ENCODE measurements around the gene VCL.

DNA sequence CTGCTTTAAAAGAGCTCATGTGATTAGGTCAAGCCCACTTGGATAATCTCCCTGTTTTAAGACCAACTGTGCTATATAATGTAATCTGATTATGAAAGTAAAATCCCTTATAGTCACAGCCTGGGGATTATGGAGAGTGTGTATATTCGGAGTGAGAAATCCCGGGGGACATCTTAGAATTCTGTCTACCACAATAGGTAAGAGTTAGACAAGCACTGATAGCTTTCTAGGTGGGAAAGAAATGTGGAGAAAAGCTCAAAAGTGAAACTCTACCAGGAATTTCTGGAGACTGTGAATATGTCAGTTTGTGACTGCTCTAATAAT lies 2.9 kb upstream of the VCL start:
- no peak for TF ChIP-seq POLR2AphosphoS5 (IDR thresholded peaks at IDR 0.05; ENCODE audit: low read depth, low read length)
- TF ChIP-seq, protein P1, sequence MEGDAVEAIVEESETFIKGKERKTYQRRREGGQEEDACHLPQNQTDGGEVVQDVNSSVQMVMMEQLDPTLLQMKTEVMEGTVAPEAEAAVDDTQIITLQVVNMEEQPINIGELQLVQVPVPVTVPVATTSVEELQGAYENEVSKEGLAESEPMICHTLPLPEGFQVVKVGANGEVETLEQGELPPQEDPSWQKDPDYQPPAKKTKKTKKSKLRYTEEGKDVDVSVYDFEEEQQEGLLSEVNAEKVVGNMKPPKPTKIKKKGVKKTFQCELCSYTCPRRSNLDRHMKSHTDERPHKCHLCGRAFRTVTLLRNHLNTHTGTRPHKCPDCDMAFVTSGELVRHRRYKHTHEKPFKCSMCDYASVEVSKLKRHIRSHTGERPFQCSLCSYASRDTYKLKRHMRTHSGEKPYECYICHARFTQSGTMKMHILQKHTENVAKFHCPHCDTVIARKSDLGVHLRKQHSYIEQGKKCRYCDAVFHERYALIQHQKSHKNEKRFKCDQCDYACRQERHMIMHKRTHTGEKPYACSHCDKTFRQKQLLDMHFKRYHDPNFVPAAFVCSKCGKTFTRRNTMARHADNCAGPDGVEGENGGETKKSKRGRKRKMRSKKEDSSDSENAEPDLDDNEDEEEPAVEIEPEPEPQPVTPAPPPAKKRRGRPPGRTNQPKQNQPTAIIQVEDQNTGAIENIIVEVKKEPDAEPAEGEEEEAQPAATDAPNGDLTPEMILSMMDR (IDR thresholded peaks at IDR 0.05) = no peak
- no peak for TF ChIP-seq TAF1 (IDR thresholded peaks at IDR 0.05; ENCODE audit: borderline replicate concordance, low read depth, low read length)
- TF ChIP-seq, protein P2, sequence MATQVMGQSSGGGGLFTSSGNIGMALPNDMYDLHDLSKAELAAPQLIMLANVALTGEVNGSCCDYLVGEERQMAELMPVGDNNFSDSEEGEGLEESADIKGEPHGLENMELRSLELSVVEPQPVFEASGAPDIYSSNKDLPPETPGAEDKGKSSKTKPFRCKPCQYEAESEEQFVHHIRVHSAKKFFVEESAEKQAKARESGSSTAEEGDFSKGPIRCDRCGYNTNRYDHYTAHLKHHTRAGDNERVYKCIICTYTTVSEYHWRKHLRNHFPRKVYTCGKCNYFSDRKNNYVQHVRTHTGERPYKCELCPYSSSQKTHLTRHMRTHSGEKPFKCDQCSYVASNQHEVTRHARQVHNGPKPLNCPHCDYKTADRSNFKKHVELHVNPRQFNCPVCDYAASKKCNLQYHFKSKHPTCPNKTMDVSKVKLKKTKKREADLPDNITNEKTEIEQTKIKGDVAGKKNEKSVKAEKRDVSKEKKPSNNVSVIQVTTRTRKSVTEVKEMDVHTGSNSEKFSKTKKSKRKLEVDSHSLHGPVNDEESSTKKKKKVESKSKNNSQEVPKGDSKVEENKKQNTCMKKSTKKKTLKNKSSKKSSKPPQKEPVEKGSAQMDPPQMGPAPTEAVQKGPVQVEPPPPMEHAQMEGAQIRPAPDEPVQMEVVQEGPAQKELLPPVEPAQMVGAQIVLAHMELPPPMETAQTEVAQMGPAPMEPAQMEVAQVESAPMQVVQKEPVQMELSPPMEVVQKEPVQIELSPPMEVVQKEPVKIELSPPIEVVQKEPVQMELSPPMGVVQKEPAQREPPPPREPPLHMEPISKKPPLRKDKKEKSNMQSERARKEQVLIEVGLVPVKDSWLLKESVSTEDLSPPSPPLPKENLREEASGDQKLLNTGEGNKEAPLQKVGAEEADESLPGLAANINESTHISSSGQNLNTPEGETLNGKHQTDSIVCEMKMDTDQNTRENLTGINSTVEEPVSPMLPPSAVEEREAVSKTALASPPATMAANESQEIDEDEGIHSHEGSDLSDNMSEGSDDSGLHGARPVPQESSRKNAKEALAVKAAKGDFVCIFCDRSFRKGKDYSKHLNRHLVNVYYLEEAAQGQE (IDR thresholded peaks at IDR 0.05; ENCODE audit: low read depth, low read length) = no peak
- TF ChIP-seq, protein P3, sequence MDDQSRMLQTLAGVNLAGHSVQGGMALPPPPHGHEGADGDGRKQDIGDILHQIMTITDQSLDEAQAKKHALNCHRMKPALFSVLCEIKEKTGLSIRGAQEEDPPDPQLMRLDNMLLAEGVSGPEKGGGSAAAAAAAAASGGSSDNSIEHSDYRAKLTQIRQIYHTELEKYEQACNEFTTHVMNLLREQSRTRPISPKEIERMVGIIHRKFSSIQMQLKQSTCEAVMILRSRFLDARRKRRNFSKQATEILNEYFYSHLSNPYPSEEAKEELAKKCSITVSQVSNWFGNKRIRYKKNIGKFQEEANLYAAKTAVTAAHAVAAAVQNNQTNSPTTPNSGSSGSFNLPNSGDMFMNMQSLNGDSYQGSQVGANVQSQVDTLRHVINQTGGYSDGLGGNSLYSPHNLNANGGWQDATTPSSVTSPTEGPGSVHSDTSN (IDR thresholded peaks at IDR 0.05) = no peak
- no peak for TF ChIP-seq JUND (IDR thresholded peaks at IDR 0.05)
- no peak for TF ChIP-seq NRF1 (IDR thresholded peaks at IDR 0.05; ENCODE audit: low read depth, low read length)
- TF ChIP-seq RAD21 (IDR thresholded peaks at IDR 0.05; ENCODE audit: low read length) = no peak
- TF ChIP-seq, protein P4, sequence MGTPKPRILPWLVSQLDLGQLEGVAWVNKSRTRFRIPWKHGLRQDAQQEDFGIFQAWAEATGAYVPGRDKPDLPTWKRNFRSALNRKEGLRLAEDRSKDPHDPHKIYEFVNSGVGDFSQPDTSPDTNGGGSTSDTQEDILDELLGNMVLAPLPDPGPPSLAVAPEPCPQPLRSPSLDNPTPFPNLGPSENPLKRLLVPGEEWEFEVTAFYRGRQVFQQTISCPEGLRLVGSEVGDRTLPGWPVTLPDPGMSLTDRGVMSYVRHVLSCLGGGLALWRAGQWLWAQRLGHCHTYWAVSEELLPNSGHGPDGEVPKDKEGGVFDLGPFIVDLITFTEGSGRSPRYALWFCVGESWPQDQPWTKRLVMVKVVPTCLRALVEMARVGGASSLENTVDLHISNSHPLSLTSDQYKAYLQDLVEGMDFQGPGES (IDR thresholded peaks at IDR 0.05; ENCODE audit: low read depth, low read length) = no peak

Data from SK-N-SH (cell line).